NCI-H128 (cell line): Measurements from ENCODE around the gene TSHZ2.
"Not testable (repeated sequence)": the region's sequence is repeated elsewhere in the genome, so short reads cannot be mapped to it uniquely, and the experiment has no call there.

ENCODE experiments used
- DNase-seq: peaks from one replicate; lab custom pipeline; 2025; ENCODE audit not compliant: unreplicated experiment; lab: John Stamatoyannopoulos, UW

The TSHZ2 gene

GRCh38 chr20:52963131-52963530 is 9.0 kb upstream of the TSHZ2 start:
- DNase-seq: no peak

DNA sequence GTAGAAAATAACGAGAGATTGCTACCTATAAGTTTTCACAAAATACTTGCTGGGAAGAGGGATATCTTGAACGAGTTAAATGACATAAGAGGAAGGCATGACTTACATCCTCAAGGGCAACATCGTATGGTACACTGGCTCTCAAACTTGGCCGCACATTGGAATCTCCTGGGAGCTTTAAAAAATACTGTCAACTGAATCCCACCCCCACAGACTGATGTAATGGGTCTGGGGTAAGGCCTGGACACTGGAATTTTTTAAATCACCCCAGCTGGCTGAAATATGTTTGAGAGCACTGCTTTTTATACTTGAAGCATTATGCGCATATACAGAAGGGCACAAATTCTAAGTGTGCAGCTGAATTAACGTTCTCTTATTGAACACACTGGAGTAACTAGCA is 8.0 kb upstream of the TSHZ2 start:
- no peak for DNase-seq

- DNase-seq: no peak
Observed at GRCh38 chr20:52965380-52965779, 6.8 kb upstream of the TSHZ2 start.

- no peak for DNase-seq
Observed at GRCh38 chr20:52965819-52966218, 6.3 kb upstream of the TSHZ2 start.

- DNase-seq: not testable (repeated sequence)
Observed at GRCh38 chr20:52966543-52966942, 5.6 kb upstream of the TSHZ2 start.

DNA sequence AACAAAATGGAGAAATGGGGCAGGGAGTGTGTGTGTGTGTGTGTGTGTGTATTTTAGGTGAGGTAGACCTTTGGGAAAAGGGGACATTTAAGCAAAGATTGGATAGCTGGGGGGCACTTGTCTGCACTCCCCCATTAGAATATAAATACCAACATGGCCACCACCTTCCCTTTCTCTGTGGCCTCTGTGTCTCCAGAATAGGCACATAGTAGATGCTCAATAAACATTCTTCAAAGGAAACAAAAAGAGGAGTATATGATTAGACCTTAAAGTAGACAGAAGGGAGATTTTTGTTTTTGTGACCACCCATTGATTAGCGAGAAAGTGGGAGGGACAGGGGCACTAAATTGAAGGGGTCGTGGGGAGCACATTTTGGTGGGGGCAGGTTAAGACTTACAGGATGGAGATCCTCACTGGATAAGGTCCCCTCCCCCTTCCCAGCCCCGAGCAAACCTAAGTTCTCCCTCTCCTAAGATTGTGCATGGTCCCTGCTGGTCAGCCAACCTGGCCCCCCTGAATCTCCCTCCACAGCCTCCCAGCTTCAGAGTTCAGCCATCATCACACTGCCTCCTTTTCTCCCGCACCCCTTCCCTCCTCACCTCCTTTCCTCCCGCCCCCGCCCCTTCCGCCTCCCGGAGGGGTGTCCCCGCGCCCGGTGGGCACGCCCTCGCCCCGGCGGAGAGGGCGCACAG is 514 bp upstream of the TSHZ2 start:
- DNase-seq: no peak

DNA sequence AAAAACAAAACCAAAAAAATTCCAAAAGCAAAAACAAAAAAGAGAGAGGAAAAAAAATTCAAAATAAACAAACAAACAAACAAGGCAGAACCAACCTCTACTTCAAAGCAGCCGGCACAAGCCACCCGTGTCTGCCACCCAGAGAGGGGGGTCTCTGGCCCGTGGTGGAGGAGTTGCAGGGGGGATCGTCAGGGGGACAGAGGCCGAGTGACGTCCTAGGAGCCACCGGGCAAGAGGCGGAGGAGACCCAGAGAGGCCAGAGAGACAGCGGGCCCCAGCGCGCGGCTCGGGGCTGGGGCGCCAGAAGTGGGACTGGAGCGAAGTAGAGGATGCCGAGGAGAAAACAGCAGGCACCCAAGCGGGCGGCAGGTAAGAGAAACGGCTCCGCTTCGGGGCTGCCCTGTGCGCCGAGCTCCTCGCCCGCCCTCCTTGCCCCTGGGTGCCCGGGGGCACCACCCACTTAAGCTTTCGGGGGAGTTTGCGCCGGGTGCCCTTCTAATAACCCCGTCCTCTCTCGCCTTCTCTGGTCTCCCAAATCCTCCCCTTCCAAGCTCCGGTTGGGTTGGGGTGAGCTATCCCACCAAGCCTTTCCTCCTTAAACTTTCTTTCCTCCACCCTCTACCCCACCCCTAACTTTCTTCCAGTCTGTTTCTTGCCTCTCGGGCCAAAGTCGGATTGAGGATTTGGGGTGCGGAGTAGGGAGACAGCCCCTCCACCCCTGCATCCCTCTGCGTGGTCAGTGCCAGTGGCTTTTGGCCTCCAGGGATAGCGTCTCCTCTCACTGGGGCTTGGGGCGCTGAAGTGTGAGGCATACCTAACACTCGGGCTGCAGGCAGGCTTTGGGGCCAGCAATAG is 1.0 kb downstream of the TSHZ2 start:
- DNase-seq: no peak

GRCh38 chr20:52974179-52974594 is 2.0 kb downstream of the TSHZ2 start:
- DNase-seq: no peak

DNA sequence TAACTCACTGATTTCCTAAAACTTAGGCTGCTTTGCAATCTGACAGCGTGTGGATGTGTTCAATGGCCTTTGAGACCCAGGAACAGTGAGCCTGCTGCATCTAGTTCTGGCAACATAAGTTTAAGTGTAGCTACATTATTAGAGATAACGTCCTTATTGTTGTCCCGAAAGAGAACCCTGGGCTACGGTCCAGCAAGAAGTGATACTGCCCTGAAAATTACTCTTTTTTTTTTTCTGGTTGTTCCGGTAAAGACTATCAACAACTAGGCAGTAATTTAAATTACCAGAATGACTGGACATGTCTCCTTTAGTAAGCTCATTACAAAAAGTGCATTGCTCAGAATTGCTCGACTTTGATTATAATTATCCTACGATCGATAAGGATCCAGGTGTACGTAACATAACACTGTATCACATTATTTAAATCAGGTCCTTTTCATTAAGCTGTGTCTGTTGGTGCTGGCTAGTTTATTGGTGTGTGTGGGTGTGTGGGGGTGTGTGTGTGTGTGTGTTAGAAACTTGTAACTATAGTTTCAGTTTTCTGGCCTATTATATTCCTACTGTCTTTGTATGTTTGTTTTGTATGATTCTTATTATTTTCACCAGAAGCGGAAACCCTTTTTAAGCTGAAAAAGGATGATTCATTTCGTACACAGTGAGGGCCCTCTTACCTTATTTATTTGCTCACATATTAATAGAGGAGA is 3.0 kb downstream of the TSHZ2 start:
- no peak for DNase-seq

- DNase-seq: no peak
Observed at GRCh38 chr20:52975803-52976531, 3.8 kb downstream of the TSHZ2 start.

GRCh38 chr20:52978851-52979250 is 6.7 kb downstream of the TSHZ2 start:
- DNase-seq: no peak

GRCh38 chr20:52981051-52981450 is 8.9 kb downstream of the TSHZ2 start:
- no peak for DNase-seq

DNA sequence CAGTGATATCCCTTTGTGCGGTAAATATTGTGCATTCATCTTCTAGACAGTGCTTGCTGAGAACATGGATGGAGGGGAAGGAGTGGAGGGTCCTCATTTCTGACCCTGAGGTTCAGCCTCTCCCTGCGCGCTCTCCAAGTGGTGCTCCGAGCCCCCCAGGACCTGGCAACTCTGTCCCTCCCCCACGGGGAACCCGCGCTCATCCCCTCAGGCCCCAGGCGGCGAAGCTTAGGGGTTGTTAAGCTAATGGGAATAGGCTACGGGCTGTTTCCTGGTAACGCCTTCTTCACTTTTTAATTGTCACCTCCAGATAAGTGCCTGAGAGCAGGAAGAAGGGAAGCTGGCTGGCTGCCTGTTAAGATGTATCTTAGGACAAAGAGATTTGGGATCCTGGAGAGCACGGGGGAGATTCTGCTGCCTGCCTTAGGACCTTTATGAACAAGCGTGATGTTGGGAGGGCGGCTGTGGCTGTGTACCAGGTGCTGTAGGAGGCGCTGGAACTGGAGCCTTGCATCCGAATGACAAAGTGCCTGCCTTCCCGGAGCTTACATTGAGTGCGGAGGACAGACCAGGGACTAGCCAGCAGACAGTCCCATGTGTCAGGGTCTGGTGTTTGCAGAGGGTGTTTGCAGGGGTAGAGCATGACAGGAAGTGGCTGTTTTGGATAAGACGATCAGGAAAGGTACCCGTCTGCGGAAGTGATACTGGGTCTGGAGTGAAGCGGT is 11.7 kb downstream of the TSHZ2 start:
- no peak for DNase-seq

DNA sequence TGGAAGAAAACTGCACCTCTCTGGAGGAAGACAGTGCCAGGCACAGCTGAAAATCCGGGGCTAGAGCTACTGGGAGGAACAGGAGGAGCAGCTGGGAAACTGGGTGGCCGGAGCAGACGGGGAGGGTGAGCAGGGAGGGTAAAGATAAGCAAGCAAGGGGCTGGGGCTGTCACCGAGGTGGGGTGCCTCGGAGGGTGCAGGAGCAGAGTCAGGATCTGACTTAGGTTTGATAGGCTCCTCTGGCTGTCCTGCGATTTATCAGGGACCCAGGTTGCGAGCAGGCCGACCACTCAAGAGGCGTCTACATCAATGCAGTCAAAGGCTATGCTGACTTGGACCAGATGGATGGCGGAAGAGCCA is 12.3 kb downstream of the TSHZ2 start:
- no peak for DNase-seq

DNA sequence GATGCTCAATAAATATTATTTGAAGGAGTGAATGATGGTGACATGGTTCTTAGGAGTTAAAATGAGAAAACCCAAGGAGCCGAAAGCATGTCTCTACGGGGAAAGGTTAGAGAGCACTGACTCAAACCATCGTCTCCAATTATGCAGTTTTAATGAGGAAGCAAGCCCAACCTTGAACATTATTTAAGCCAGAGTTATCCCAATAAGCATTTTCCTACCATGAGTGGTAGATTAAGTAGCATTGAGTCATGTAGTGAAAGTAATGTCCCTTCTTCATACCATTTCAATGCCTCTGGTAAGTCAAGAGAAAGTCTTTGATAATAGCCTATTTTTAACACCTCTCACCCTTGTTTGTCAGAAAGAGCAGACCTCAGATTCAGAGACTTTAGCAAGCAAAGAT is 13.5 kb downstream of the TSHZ2 start:
- no peak for DNase-seq

DNA sequence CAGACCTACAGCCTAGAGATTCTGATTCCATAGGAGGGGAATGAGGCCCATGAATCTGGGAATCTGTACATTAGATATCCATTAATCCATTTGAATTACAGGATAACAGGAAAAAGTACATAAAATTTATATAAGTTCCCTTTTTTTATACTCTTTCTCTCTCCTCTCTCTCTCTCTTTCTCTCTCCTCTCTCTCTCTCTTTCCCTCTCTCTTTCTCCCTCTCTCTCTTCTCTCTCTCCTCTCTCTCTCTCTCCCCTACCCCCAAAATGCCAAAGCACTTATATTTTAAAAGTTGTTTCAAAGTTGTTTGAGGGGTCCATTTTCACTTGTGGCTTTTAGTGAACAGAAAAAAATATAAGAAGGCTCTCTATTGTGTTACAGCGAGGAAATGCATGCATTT is 15.1 kb downstream of the TSHZ2 start:
- no peak for DNase-seq

DNA sequence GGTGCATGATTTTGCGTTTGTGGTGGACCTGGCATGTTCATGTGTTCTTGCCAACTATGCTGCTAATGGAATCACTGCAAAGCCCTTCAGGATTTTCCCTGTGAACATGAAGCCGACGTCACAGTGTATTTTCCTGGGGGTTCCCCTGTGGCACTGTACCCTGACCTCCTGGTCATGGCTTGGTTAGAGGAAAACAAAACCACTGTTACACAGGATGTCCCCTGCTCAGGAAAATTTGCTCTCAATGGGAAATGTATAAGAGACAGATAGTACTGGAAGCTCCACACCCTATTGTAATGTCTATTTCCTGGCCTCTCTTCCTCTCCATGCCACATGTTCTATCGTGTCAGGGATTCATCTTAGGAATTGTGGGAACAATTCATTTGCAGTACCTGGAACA is 19.7 kb downstream of the TSHZ2 start:
- no peak for DNase-seq

GRCh38 chr20:52992632-52993031 is 20.5 kb downstream of the TSHZ2 start:
- DNase-seq: no peak

DNA sequence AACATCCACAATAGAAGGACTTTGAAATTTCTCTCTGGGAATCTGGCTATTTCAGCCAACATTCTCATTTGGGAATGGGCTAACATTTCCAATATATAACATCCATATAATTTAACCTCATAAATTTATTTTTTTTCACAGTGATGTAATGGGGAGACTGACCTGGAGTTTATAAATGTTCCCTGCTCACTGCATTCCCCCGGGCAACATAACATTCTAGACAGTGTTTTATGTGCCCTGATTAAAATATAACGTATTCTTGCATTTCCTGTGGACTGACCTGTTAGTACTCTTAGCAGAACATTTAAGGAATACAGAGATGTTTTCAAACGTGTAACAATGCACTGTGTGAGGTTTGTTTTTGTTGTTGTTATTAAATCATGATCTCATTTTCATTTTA is 20.9 kb downstream of the TSHZ2 start:
- no peak for DNase-seq

GRCh38 chr20:52994184-52994970 is 22.2 kb downstream of the TSHZ2 start:
- no peak for DNase-seq
